TTC549 (cell line): ENCODE results near the gene CITED4.

Source experiments
- FAIRE-seq: peaks from 2 replicates; lab custom pipeline; 2012; peaks lifted over from hg19 to GRCh38; lab: Jason Lieb, UNC

The CITED4 gene

GRCh38 chr1:40853113-40853884, 8.9 kb downstream of the CITED4 start:
- no peak for FAIRE-seq

GRCh38 chr1:40851643-40852042, 10.5 kb downstream of the CITED4 start:
- no peak for FAIRE-seq

DNA sequence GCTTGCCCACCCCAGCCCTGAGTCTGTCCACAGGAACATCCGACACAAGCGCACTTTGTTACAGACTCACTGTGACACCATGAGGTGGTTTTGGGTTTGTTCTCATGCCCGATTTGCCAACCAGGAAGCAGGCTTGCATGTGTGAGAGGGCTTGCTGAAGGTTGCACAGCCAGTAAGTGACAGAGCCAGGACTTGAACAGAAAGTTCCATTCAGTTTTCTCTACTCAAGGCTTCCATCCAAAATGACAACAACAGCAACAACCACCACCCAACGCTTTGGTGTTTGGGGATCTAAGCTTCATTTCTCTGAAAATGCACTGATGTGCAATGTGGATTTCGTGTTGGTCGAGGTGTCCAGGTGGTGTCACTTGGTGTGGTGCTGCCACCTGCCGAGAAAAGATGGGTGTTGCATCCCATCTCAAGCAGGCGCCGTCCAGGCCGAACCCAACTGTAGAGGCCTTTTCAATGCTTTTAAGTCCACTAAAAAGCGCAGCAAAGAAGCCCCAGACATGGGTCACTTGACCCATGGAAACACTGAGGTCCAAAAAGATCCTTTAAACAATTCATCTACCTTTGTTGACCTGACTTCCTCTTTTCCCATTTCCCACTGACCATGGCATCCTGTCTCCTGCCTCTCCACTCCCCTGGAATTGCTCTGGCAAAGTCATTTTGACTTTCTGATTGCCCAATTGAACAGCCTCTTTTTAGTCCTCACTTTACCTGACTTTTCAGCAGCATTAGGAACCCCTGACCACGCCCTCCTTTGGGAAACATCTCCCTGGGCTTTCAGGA, 12.2 kb downstream of the CITED4 start:
- no peak for FAIRE-seq

DNA sequence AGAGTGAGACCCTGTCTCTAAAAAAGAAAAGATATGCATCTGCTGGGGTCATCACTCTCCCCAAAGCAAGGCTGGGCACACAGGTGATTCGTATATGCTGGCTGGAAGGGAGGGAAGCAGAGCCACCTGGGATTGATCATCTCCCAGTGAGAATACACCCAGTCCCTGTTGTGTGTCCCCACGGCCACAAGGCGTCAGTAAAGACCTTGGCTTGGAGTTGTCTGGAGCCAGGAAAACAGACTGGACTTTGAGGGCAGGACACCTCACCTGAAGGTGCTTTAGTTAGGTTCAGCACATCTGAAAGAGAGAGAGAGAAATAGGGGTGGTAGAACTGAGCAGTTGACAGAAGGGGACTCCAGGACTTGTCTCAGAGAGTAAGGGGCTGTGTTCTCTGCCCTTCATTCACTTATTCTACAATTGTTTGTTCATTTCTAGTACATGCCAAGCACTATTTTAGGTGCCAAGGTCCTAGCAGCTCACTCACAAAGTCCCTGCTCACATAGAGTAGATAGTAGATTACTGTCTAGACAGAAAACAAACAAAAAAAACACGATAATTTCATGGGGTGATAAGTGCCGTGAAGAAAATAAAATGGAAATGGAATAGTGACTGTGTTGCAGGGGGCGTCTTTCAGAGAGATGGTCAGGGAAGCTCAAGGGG, 13.5 kb downstream of the CITED4 start:
- FAIRE-seq, result no peak

DNA sequence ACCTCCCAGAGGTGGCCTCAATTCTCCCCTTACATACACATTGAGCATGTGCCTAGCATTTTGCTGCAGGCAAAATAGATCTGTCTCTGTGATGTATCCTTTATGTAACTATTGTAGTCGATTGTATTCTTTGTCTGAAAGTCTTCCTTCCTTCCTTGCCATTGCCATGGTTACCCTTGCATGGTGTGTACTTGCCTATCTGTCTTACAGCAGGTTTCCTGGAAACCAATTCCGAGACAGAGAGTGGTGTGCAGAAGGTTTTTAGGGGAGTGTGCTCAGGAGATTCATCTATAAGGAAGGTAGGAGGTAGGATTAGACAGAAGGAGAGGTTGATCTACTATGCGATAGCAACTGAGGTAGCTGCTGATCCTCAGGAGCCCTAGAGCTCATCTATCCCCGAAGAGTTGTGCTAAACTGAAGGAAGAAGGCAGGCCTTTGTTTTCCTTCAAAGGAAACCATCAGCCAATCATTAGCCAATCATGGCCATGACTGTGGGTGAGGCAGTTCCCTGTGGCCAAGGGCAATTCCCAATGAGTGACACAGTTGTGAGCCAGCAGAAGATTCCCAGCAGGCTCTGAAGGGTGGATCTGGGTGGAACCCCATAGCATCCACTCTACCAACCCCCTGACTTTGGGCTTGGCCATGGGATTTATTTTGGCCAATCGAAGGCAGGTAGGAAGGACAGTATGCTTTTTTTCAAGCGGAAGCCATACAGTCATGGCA, 15.0 kb downstream of the CITED4 start:
- FAIRE-seq, result no peak

DNA sequence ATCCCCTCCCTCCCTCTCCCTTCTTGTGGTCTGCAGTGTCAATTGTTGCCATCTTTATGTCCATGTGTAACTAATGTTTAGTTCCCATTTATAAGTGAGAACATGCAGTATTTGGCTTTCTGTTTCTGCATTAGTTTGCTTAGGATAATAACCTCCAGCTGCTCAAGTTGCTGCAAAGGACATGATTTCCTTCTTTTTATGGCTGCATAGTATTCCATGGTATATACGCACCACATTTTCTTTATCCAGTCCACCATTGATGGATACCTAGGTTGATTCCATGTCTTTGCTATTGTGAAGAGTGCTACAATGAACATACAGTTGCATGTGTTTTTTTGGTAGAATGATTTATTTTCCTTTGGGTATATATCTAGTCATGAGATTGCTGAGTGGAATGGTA, 16.3 kb downstream of the CITED4 start:
- no peak for FAIRE-seq

DNA sequence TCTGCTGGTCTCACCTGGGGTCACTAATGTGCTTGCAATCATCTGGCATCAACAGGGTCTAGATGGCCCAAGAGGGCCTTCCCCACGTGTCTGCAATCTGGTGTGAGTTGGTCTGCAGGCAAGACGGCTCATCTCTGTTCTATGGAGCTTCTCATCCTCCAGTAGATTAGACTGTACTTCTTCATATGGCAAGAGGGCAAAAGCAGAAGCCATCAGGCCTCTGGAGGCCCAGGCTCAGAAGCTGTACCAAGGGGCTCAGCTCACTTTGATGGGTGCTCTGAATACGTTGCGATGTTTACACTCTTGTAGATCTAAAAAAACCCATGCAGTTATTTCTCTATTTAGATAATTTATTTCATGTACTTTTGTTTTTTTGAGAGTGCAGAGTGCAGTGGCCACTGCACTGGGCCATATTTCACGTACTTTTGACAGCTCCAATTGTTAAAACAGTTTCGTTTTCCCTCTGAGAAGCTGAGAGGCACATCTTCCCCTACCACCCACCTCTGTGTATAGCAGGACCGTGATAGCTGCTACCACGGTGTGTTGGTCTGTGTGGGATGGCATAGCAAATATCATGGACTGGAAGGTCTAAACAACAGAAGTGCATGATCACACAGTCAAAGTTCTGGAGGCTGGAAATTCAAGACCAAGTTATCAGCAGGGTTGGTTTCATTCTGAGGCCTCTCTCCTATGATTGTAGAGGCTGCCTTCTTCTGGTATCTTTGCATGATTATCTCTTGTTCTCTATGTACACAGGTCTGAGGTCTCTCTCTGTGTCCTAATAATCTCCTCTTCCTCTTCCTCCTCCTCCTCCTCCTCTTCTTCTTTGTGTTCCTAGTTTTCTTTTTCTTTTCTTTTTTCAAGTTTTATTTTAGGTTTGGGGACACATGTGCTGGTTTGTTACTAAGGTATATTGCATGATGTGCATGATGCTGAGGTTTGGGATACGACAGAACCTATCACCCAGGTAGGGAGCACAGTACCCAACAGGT, 17.0 kb downstream of the CITED4 start:
- no peak for FAIRE-seq

- FAIRE-seq, result no peak
Observed at GRCh38 chr1:40844079-40844478, 18.1 kb downstream of the CITED4 start.

GRCh38 chr1:40842691-40843090, 19.5 kb downstream of the CITED4 start:
- no peak for FAIRE-seq

- FAIRE-seq, result no peak
Observed at GRCh38 chr1:40842207-40842606, 20.0 kb downstream of the CITED4 start.

GRCh38 chr1:40841602-40842001, 20.6 kb downstream of the CITED4 start:
- no peak for FAIRE-seq

DNA sequence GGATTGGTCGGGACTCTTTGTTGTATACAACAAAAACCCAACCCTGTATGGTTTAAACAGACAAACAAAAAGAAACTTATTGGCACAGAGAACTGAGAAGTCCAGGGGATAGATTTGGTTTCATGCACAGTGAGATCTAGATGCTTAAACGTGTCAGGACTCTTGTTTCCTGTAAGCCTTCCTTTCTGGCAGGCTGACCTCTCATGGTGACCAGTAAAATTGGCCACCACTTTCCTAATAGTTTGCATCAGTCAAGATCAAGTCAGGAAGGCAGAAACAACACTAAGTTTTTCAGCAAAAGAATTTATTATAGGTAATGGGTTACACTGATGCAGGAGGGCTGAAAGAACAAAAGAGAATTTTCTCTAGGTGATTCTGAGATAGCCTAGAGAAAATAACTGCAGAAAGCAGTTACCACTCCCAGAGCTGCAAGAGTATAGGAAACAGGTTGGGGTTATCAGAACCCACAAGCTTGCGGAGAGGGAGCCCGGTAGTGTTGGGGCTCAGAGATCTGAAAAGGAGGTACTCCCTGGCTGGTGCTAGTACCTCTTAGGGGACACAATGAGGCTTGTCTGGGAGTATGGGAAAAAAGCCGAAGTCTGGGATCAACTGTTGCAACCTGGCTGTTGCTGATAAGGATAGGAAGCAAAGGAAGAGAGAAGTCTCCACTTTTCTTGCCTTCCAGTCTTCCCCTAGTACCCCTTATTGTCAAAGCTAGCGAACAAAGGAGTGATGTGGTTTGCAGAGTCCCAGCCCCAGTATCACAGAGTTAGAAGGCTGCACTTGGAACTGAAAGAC, 21.4 kb downstream of the CITED4 start:
- FAIRE-seq, result no peak

DNA sequence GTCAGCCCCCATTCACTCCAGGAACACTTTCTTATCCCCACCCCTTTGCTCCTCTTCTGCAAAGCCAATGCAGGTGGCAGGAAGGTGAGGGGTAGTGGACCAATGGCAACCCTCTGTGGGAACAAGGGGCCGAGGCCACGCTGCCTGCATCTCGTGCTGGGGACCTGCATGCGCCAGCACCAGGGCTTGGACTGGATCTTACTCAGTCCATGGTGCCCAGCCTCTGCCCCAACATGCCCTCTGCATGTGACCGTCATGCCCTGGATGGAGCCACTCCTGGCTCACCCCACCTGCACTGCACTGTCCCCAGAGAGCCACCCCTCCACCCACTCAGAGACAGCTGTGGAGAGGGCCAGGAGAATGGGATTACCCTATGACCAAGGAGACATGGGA, 22.2 kb downstream of the CITED4 start:
- no peak for FAIRE-seq

GRCh38 chr1:40838980-40839942, 22.9 kb downstream of the CITED4 start:
- no peak for FAIRE-seq

GRCh38 chr1:40838045-40838979, 23.9 kb downstream of the CITED4 start:
- FAIRE-seq, result no peak

- FAIRE-seq, result no peak
Observed at GRCh38 chr1:40837601-40838000, 24.6 kb downstream of the CITED4 start.

DNA sequence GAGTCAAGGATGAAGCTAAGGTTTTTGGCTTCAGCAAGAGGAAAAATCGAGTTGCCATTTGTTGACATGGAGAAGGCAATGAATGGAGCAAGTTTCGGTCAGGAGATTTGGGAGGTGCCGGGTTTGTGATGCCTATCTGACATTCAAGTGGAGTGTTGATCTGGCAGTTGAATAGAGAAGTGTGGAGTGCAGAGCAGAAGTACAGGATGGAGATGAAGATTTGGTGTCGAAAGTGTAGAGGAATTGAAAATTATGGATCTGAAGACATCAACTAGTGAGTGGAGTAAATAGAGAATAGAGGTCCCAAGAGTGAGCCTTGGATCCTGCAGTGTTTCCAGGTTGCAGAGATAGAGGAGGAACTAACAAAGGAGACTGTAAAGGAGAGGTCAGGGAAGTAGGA, 25.9 kb downstream of the CITED4 start:
- no peak for FAIRE-seq

DNA sequence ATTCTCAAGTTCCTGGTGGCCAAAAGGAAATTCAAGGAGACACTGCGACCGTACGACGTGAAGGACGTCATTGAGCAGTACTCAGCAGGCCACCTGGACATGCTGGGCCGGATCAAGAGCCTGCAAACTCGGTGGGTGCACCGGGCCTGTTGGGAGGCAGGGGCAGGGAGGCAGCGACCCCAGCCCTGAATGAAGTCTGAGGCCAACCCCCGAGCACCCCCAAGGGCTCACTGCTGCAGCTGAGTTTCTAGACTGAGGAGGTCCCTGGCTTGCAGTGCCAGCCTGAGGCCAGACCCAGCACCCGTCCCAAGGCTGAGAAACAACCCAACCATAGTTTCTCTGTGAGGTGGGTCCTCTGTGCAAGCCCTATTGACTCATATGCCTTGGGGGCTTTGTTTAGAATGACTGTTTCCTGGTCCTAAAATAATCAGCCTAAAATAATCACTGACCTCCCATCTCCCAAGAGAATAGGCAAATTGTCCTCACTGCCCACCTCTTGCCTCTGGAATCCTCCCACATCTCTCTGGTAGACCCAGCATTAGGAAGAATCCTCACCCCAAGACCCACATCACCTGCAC, 27.1 kb downstream of the CITED4 start:
- FAIRE-seq, result no peak
